HG03354 (cell line): ENCODE measurements around the gene ZFYVE1.

Experiments
- ATAC-seq: cut with Tn5 transposase; IDR thresholded peaks from one replicate; pipeline ENCODE4 v1.9.1; 2021; ENCODE audit warnings: mild to moderate bottlenecking; ENCODE audit not compliant: unreplicated experiment, poor library complexity, severe bottlenecking

Gene ZFYVE1

DNA sequence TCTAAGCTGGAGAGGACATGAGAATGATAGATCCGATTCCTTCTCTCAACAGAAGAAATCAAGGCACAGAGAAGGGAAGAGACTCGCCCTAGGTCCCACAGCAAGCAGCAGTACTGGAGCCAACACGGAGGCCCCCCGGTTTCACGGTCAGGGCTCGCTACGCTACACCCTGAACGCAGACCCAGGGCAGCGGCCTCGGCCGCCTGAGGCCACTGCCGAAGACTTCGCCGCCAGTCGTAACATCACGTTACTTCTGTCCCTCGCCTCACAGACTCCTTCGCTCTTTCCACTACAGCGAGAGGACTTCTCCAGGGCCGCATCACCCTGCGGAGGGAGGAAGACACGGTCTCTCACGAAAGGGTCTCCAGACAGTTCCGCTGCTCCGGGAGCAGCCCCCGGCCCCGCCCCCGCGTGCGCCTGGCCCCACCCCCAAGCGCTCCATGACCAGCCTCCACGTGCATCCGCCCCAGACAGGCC lies 101.1 kb downstream of the ZFYVE1 start:
- ATAC-seq, result peak; percentile 16

- ATAC-seq, result no peak
Measured at GRCh38 chr14:72925171-72925759, 101.6 kb downstream of the ZFYVE1 start.

GRCh38 chr14:72924337-72924736 lies 102.6 kb downstream of the ZFYVE1 start:
- no peak for ATAC-seq

DNA sequence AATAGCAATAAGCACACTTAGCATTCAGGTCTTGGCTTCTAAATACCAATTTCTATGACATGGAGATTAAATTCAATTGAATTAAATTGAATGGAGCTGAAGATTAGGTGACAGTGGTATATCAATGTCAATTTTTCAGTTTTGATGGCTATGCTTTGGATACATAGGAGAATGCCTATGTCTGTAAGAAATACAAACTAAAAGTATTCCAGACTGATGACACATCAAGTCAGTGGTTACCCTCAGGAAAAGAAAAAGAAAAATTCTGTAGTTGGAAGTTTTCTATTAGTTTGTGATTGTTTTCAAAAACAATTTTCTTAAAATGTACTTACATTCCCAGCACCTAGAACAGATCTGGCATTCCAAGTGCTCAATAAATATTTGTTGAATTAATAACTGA lies 105.5 kb downstream of the ZFYVE1 start:
- ATAC-seq, result no peak

DNA sequence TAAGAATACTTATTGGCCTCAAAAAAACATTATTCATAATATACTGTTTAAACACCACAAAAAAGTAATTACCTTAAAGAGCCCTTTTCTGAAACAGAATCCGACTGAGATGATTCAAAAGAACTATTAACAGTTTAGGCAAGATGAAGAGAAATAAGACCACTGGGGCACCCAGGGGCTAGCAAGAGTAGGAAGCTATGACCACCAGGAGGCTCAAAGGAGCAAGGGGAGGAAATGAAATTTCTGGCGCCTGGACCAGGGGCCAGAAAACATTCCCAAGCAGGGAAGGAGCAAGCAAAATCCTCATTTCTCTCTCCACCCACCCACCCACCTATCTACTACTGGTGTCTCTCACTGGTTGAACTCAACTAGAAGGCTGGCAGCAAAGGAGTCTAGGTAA lies 106.9 kb downstream of the ZFYVE1 start:
- no peak for ATAC-seq
